GM04503 (cell line): Measurements from ENCODE around the gene DAAM1.

ENCODE experiments used
- DNase-seq: peaks from one replicate; pipeline ENCODE4 v3.0.0-alpha.2; 2012; ENCODE audit warnings: low read depth

DAAM1 gene

GRCh38 chr14:59188461-59189090, at the start of gene DAAM1:
Gene DAAM1 (plus strand): TSS chr14:59188667. CDS start chr14:59263478, 74,811 bp downstream.
- DNase-seq, result peak; percentile 92

- DNase-seq, result no peak
Observed at GRCh38 chr14:59139324-59139723, 49.1 kb upstream of the DAAM1 start.

GRCh38 chr14:59140106-59140843, 48.2 kb upstream of the DAAM1 start:
- DNase-seq, result no peak

GRCh38 chr14:59146484-59146883, 42.0 kb upstream of the DAAM1 start:
- DNase-seq, result no peak

GRCh38 chr14:59147007-59147406, 41.5 kb upstream of the DAAM1 start:
- no peak for DNase-seq

- DNase-seq, result no peak
Observed at GRCh38 chr14:59148334-59148900, 40.0 kb upstream of the DAAM1 start.

GRCh38 chr14:59150990-59151389, 37.5 kb upstream of the DAAM1 start:
- DNase-seq, result no peak

GRCh38 chr14:59154373-59154772, 34.1 kb upstream of the DAAM1 start:
- DNase-seq, result no peak

- DNase-seq, result no peak
Observed at GRCh38 chr14:59155886-59156285, 32.6 kb upstream of the DAAM1 start.

GRCh38 chr14:59159169-59159568, 29.3 kb upstream of the DAAM1 start:
- no peak for DNase-seq

GRCh38 chr14:59160506-59160905, 28.0 kb upstream of the DAAM1 start:
- no peak for DNase-seq

GRCh38 chr14:59161561-59162175, 26.8 kb upstream of the DAAM1 start:
- DNase-seq, result peak; percentile 23

GRCh38 chr14:59166258-59166657, 22.2 kb upstream of the DAAM1 start:
- no peak for DNase-seq

- DNase-seq, result no peak
Observed at GRCh38 chr14:59175404-59175803, 13.1 kb upstream of the DAAM1 start.

GRCh38 chr14:59176765-59177164, 11.7 kb upstream of the DAAM1 start:
- no peak for DNase-seq

- DNase-seq, result no peak
Observed at GRCh38 chr14:59177262-59177661, 11.2 kb upstream of the DAAM1 start.

GRCh38 chr14:59181791-59182190, 6.7 kb upstream of the DAAM1 start:
- DNase-seq, result no peak

GRCh38 chr14:59182641-59183040, 5.8 kb upstream of the DAAM1 start:
- DNase-seq, result no peak

GRCh38 chr14:59183150-59183549, 5.3 kb upstream of the DAAM1 start:
- DNase-seq, result no peak

GRCh38 chr14:59184396-59184795, 4.1 kb upstream of the DAAM1 start:
- no peak for DNase-seq

- no peak for DNase-seq
Observed at GRCh38 chr14:59185676-59186075, 2.8 kb upstream of the DAAM1 start.

- no peak for DNase-seq
Observed at GRCh38 chr14:59186306-59186705, 2.2 kb upstream of the DAAM1 start.

GRCh38 chr14:59187118-59187517, 1.3 kb upstream of the DAAM1 start:
- no peak for DNase-seq
